GM21619 (cell line): ENCODE measurements around the gene RASA3.
"Not testable (repeated sequence)": the region's sequence is repeated elsewhere in the genome, so short reads cannot be mapped to it uniquely, and the experiment has no call there.

Experiments used
- ATAC-seq: cut with Tn5 transposase; IDR thresholded peaks from one replicate; pipeline ENCODE4 v1.9.1; 2021; ENCODE audit not compliant: unreplicated experiment

The RASA3 gene

DNA sequence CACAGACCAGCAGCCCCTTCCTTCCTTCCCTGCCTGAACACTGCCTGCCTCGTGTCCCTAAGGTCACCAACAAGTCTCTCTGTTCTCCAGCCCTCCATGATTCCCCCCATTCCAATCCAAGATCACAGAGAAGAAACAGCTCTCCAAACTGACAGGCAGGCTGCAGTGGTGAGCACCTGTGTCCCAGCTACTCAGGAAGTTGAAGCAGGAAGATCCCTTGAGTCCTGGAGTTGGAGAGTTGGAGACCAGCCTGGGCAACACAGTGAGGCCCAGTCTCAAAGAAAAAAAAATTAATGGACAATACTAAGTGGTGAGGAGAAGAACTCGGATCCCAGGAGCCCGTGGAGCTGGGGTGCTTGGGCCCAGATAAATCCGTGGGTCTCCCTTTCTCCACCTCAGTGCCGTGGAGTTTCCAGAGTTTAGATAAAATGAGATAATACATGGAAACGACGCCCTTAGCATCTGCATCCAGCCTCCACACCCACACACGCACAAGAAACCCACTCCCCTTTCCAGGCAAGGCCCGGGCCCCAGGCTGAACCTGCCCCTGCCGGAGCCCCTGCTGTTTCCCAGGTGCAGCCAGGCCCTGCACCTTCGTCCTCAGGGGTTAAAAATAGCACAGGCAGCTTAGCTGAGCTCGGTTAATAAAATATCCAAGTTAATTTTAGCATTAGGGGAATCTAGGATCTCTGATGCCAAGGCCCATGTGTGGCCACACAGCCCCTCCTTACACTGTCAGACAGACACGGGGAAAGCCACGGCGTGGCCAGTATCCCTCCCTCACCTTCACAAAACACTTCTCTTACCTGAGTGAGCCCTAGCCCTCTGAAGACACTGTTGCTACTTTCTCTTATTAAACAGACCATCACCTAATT lies 4.7 kb downstream of the RASA3 start:
- ATAC-seq = no peak

DNA sequence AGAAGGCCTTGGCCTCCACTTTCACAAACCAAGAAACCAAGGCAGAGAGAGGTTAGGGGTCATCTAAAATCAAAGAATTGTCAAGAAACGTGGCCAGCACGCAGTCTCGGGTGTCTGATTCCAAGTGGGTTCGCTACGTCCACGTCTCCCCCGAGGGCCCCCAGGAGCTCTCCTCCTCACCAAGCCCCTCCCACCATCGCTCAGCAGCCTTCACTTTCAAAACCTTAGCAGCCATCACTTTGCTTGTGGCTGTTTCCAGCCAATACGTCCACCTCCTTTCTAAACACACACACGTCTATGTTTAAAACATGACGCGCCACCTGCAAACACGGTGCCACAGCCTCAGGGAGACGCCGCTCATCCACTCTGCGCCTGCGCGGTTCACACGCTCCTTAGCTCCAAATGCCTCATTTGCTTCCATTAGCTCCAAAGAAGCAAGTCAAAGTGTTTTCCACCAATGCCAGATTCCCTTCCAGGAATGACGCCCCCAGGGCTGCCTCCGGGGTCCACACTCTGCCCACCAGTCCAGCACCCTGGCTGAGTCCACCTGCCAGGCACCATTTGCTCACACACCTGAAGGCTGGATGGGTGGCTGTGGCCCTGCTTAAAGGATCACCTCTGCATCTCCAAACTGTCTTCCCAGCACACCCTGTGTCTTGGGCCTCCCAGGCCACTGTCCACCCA lies 5.5 kb downstream of the RASA3 start:
- no peak for ATAC-seq

DNA sequence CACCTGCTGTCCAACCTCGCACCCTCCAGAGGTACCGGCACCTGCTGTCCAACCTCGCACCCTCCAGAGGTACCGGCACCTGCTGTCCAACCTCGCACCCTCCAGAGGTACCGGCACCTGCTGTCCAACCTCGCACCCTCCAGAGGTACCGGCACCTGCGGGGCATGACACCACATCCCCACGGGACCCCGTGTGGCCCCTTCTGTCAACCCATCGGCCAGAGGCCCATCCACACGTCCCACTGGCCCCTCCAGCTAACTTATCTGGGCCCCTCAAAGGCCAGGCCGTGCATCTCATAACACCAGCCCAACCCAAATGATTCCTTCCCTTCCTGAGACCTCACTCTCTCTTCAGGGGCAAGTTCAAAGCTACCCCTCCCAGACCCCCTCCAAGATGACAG lies 6.3 kb downstream of the RASA3 start:
- ATAC-seq = not testable (repeated sequence)

DNA sequence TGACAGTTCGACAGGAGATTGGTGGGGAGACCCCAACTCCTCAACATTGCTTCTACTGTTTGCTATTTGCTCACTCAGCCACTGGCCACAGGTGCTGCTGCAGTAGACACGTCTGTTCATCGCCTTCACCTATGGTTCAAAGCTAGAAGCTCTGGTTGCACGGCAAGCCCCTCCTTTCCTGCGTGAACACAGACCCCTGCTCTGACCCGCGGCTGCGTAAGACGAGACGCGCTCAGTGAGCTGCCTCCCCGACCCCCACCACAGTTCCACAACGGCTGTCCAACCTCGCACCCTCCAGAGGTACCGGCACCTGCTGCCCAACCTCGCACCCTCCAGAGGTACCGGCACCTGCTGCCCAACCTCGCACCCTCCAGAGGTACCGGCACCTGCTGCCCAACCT lies 6.8 kb downstream of the RASA3 start:
- ATAC-seq = no peak

DNA sequence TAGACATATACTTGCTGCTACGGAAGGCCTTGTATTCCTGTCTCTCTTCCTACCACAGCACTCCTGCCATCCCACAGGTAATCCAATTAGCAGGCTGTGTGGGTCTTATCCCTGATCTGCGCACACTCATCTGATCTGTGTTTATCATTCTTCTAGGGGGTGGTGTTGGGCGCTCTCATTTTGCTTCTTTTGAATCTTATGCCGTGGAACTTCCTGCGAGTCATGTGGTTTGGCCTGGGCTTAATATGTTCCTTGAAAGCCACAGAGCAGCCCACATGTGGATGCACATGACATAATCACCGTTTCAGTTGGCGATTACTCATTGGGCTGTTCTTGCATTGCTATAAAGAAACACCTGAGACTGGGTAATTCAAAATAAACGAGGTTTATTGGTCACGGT lies 7.5 kb downstream of the RASA3 start:
- ATAC-seq = no peak

DNA sequence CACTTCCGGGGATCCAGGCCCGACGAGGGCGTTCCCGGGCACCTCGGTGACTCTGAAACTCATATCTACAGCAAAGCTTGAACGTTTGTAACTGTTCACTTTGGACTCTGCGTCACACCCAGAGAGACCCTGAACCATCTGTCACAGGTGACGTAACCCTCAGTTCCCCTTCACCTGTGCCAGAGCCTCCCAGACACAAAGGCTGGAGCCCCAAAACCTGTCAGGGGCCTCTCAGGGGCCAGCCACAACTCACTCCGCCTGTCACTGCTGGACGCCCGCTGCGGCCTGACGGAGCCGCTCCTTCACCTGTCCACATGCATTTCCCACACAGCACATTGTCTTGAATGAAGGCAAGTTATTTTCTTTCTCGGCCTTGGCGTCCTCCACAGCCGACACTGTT lies 8.0 kb downstream of the RASA3 start:
- no peak for ATAC-seq

DNA sequence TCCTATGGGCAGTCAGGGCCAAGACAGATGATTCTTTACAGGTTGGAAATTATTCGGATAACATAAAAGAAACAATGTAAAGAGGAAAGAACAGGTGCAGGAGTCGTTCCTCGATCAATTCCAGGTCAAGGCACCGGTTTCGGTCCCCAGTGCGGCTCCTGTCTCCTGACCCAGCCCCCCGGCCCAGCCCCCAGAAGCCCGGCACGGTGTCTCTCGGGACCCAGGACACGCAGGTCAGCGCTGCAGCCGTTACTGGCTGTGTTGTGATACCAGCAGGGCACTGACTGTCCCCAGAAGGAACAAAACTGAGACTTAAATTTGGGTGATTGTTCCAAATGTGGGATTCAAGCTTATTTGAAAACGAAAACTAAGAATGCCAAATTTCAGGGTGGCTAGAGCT lies 8.5 kb downstream of the RASA3 start:
- no peak for ATAC-seq

DNA sequence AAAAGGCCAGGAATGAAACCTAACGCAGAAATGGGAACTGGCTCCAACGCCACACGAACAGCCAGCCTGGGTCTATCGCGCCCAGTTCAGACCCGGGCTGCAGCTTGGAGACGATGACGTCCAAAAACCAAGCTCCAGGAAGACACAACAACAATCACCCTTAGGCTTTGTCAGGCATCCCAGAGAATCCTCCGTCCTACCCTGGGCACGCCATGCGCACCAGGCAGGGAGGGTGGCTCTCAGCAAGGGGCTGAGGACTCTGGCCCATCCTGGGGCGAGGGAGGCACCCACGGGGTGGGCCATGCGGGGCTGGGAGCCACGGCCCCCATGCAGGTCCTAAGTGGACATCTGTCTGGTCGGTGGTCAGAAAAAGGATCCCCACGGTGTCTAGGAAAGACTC lies 9.0 kb downstream of the RASA3 start:
- ATAC-seq = no peak

DNA sequence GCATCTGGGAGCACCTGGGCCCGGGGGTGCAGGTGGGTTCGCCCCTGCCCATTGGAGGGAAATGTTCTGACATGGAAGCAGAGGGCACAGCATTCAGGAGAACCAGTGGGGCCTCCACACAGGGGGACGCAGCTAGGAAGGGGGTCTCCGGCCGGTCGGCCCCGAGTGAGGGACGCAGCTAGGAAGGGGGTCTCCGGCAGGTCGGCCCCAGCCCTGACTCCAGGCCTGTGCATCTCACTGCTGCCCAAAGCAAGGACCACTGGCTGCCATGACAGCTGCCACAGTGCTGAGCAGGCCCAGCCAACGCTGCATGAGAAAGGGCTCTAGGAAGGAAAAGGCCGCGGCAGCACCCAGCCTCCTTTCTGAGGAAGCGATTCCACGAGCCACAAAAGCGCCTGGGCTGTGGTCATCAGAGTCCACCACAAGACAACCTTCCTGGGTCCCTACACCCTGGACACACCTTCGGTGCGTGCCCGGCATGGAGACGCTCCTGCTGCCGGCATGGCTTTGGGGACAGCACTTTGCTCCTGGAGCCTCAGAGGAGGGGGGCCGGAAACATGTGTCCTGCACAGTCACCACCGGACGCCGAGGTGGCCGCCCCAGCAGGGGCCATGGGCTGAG lies 9.7 kb downstream of the RASA3 start:
- no peak for ATAC-seq

DNA sequence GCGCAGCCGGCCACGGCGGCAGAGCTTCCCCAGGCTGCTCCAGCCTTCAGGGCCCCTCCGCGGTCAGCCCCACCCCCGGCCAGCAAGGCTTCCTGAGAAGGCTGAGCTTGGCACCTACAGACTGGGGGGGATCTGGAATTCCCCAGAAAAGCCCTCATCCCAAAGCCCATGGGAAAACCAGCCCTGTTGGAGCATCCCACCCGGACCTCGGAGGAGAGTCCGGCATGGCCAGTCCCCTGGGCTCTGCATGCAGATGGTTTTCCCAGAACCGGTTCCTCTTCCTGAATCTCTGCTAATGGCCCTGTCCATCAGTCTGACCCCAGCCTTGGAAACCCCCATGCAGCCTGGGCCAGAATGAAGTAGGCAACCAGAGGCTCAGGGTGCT lies 10.3 kb downstream of the RASA3 start:
- no peak for ATAC-seq

DNA sequence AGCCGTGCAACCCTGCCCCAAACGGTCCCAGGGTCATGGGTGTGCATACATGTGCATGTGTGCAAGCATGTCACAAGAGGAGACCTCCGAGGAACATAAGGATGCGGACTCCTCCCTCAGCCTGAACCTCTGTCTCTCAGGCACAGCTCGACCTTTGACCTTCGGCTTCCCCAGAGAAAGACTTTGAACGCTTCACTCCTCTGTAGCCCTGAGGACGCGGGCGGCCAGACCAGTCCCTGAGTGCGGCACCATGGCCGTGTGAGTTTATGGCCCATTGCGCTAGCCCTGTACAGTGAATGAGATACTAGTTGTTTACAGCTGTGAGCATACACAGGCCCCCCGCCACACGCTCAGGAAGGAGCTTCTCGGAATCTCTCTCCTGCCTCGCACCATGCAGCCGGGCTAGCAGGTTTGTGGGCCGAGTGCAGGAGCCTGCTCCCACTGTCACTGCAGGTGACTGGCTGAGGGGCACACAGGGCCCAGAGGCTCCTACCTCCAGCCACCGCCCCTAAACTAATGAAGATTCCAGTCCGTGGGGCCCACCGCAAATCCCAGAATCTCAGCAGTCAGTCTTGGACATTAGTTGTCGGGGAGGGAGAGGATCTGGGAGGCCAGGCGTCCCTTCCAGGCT lies 10.8 kb downstream of the RASA3 start:
- no peak for ATAC-seq

DNA sequence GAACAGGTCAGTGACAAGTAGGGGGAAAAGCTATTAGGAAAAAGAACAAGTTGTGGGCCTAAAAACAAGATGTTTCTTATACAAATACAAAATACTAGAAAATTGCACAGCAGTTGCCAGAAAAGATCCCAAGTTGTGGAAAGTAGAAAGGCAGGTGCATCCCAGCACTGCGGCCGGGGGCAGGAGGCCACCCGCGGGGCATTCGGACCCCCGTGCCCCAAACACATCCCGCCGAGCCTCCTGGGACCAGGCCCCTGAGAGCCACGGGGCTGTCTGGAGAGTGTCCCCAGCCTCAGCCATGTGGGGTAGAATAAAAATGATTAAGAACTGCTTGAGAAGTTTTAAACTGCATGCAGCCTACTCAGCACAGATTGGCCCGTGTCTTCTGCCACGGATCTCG lies 11.4 kb downstream of the RASA3 start:
- ATAC-seq = no peak

DNA sequence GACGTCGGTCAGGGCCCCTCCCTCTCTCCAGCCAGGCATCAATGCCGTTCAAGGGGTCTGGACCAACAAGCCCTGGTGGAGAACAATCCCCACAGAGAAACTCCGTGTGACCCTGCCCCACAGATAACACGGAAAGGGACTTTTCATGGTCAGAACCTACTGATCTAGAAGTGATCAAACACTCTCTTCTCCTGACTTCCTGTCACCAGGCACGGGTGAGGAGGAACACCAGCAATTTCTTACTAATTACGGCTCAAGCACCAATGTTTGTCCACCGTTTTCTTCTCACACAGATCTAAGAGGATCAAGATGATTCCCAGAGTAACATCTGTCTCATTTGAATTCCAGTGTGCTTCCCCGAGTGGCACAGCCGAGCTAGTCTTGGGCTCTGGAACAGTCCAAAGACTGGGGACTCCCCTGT lies 11.8 kb downstream of the RASA3 start:
- ATAC-seq = no peak

DNA sequence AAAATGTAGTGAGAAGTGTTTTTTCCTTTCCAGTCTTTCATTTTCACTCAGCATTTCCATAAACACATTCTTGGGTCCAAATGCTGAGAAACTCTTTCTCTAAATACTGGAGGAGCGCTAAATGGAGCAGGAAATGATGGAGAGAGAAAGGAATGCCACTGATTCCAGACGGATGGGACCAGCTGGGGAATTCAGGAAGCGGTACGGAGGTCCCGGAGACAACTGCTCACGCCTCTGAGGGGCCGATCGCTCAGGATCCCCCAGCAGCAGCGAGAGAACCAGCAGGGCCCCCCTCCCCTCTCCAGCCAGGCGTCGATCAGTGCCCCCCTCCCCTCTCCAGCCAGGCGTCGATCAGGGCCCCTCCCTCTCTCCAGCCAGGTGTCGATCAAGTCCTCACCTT lies 13.2 kb downstream of the RASA3 start:
- ATAC-seq = no peak

DNA sequence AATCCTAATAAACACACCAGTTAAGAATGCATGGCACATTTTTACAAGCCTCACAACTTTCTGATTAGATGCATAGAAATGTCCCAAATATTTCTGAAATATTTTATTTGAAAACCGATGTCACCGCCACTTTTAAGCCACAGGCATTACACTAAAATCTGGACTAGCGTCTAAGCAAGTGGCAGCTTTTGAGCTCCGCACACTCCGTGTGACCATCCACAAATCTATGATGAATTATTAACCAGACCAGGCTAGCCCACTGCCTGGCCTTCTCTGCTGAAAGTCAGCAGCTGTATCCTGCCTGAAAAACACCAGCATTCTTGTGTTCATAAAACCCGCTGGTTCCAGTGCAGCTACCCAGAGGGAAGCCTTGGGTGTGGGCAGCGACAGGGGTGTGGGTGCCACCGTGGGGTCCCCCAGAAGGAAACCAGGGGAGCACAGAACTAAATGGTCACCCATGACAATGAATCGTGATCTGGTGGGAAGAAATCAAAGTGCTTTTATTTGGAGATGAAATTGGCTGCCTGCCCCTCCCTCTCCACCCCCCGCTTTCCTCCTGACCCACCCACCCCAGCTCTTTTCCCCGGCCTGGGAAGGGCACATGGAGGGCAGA lies 13.8 kb downstream of the RASA3 start:
- no peak for ATAC-seq

DNA sequence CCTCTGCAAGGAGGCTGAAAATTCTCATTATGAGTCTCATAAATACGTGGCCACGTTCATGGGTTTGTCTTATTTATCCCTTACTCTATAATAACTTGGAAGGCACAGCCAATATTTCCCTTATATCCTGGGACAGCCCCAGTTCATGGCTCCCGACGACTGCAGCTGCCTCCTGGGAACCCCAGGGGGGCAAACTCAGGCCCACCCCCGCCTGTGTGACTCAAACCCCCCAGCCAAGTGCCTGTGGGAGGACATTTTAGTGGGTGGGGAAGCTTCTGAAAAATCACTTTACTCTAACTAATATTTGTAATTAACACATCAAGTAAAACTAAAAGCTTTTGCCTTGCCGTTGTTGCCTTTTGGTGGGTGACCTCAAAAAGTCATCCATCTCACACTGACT lies 14.3 kb downstream of the RASA3 start:
- no peak for ATAC-seq

DNA sequence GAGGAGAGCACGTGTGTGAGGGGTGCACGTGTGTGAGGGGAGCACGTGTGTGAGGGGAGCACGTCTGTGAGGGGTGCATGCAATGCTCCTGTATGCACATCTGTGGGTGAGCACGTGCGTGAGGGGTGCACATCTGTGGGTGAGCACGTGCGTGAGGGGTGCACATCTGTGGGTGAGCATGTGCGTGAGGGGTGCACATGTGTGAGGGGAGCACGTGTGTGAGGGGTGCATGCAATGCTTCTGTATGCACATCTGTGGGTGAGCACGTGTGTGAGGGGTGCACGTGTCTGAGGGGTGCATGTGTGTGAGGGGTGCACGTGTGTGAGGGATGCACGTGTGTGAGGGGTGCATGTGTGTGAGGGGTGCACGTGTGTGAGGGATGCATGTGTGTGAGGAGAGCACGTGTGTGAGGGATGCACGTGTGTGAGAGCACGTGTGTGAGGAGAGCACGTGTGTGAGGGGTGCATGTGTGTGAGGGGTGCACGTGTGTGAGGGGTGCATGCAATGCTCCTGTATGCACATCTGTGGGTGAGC lies 15.0 kb downstream of the RASA3 start:
- ATAC-seq = not testable (repeated sequence)

DNA sequence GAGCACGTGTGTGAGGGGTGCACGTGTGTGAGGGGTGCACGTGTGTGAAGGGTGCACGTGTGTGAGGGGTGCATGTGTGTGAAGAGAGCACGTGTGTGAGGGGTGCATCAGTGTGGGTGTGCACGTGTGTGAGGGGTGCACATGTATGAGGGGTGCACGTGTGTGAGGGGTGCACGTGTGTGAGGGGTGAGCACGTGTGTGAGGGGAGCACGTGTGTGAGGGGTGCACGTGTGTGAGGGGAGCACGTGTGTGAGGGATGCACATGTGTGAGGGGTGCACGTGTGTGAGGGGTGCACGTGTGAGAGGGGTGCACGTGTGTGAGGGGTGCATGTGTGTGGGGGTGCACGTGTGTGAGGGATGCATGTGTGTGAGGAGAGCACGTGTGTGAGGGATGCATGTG lies 15.7 kb downstream of the RASA3 start:
- ATAC-seq = no peak

DNA sequence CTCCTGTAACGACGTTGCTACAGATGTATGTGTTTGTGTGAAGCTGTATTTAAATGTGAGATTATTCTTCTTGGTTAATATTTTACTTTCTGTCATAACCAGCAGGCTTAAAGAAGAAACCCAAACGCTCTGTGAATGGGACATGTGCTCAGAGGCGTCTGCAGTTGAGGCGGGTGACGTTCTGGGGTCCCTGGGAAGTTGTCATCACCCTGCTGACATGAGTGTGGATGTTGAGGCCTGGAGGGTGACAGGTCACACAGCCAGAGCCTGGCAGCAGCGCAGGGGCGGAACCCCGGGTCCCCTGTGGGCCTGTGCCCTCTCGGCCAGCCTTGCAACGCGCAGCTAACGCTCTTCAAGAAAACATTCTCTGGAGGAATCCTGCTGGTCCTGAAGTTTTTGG lies 16.6 kb downstream of the RASA3 start:
- ATAC-seq = peak; percentile 12

DNA sequence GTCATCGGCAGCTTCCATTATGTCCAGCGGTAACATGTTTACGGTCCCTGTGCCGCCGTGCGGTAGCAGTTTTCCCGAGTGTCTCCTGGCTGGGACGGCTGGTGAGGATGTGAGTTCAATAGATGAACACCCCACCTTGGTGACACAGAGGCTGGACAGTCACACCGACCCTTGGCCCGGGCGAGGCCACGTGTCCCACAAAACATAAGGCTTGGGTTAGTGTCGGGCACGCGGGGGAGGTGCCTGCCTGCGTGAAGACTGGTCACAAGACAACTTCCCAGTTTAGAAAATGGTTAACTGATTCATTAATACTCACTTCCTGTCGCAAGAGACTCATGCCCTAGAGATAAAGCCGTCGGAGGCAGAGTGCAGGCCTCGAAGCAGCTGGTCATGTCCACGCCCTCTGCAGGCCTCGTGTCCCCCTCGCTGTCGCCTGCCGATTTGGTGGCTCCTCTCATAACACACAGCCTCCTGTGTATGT lies 17.2 kb downstream of the RASA3 start:
- ATAC-seq = peak; percentile 73

DNA sequence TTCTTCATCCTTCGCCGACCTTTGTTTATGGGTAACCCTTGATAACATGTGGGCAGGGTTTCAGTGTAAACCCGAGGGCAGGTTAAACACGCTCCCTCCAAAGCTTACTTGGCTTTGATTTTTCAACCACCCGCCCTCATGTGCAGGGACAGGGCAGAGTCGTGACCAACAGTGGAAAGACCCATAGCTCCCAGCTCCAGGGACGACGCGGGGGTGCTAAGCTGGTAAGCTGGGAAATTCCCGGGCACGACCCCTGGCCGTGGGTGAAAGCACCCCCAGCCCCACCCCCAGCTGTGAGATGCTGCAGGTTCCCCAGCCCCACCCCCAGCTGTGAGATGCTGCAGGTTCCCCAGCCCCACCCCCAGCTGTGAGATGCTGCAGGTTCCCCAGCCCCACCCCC lies 17.8 kb downstream of the RASA3 start:
- not testable (repeated sequence) for ATAC-seq
